Tibial artery (tissue), 4 donors: Measurements from ENCODE around the gene ATP11A.

Experiments used
- DNase-seq, 2 donors: peaks; one replicate each; pipeline ENCODE4 v3.0.0-alpha.2; 2019
- H3K27ac ChIP-seq, 2 donors: fragments of 200-600 bp; sonication (generic) in 1 of 2; 1 replicate in 1 of 2; 2 replicates in 1 of 2; pipeline ENCODE4 v1.5.1; 2018 to 2019; ENCODE audit warnings: mild to moderate bottlenecking in 1 of 2
- H3K27me3 ChIP-seq, 2 donors: fragments of 200-600 bp; sonication (generic) in 1 of 2; one replicate each; pipeline versions ENCODE4 v1.5.1 to v1.6.0; 2016 to 2019
- H3K36me3 ChIP-seq, 3 donors: fragments of 200-600 bp; sonication (generic) in 2 of 3; one replicate each; pipeline ENCODE4 v1.5.1; 2016 to 2019; ENCODE audit warnings: mild to moderate bottlenecking in 2 of 3
- H3K4me1 ChIP-seq, 4 donors: fragments of 200-600 bp; sonication (generic) in 2 of 4; 1 replicate in 3 of 4; 2 replicates in 1 of 4; pipeline ENCODE4 v1.5.1; 2016 to 2019
- H3K4me3 ChIP-seq, 2 donors: fragments of 200-600 bp; sonication (generic) in 1 of 2; 1 replicate in 1 of 2; 2 replicates in 1 of 2; pipeline ENCODE4 v1.5.1; 2018 to 2019; ENCODE audit warnings: mild to moderate bottlenecking in 2 of 2
- H3K9me3 ChIP-seq, 3 donors: fragments of 200-600 bp; sonication (generic) in 1 of 3; one replicate each; pipeline ENCODE4 v1.5.1; 2016 to 2019
- CTCF ChIP-seq, 2 experiments: fragments of 200-600 bp in 1 of 2; fragments of 450-650 bp in 1 of 2; IDR thresholded peaks; one replicate each; pipeline ENCODE4 v1.5.1; 2017 to 2019; ENCODE audit warnings: antibody characterized with exemption in 2 of 2, mild to moderate bottlenecking in 1 of 2, moderate library complexity in 1 of 2
- intact Hi-C: fragments of 100-400 bp; cut with DNase I; formaldehyde crosslinking; loops from one replicate; pipeline ENCODE4 v1.15.0; 2023; ENCODE audit warnings: low total_unique reads

ATP11A gene

GRCh38 chr13:112760435-112760834, 70.6 kb downstream of the ATP11A start:
- intact Hi-C loops: no loop called here
- no peaks in the 10 kb centered on the region for H3K9me3 ChIP-seq
- no peaks in the 10 kb centered on the region for H3K4me1 ChIP-seq
- no peak for DNase-seq
- H3K27me3 ChIP-seq: no peaks in the 10 kb centered on the region
- H3K36me3 ChIP-seq: no peaks in the 10 kb centered on the region
- no peak overlapping the region for H3K4me3 ChIP-seq
- no peak overlapping the region for H3K27ac ChIP-seq
- TF ChIP-seq CTCF (IDR thresholded peaks at IDR 0.05): no peak

- H3K27me3 ChIP-seq: no peaks in the 10 kb centered on the region
- no peaks in the 10 kb centered on the region for H3K36me3 ChIP-seq
- no peak for TF ChIP-seq CTCF (IDR thresholded peaks at IDR 0.05)
- H3K4me3 ChIP-seq: no peak overlapping the region
- no peaks in the 10 kb centered on the region for H3K4me1 ChIP-seq
- DNase-seq: no peak
- intact Hi-C loops: no loop called here
- no peaks in the 10 kb centered on the region for H3K9me3 ChIP-seq
- H3K27ac ChIP-seq: no peak overlapping the region
Observed at GRCh38 chr13:112760931-112761330, 71.1 kb downstream of the ATP11A start.

DNA sequence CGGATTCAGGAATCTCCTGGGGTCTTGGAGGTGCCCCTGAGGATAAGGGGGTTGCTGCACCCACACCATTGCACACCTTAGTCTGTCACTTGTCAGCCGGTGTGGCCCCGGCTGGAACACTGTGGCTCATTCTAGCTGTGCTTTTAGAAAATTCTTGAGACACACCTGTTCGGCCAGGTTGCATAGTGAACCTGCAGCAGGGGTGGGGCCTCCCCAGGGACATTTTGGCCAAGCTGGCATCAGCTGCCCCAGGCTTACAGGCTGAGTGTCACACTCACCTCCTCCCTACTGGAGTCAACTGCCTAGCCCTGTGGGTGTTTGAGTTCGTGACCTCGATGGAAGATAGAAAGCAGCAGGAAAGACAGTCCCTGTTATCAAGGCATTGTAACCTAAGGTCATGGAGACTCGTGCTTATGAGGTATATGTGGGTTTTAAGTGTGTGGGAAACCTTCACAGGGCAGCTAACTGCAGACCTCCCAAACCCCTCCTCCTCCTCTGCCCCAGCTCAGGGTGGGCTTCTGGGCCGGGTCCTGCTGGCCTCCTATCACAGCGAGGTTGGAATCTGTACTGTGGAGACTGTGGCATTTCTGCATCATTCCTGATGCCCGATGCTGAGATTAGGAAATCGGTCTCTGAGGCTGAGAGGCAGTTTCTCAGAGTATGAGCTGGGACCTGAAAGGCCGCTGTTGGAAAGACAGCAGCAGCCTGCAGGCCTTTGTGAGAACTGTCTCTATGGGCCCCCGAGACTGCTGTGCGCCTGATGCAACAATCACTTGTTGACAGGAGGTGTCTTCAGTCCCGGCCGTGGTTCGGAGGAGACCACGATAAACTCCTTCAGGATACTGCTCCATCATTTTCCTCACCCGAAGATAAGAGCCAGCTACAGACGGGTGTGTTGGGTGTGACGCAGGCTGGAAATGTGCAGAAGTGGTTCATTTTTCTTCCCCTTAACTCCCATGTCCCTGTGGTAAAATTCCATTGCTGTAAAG, 72.2 kb downstream of the ATP11A start:
- Histone ChIP-seq H3K27me3 (no peaks in the 10 kb centered on the region), H3K27ac (no peak overlapping the region), H3K36me3 (no peaks in the 10 kb centered on the region), H3K4me3 (no peak overlapping the region), H3K9me3 (no peaks in the 10 kb centered on the region), H3K4me1 (no peaks in the 10 kb centered on the region)
- no peak for TF ChIP-seq CTCF (IDR thresholded peaks at IDR 0.05)
- intact Hi-C loops: no loop called here
- DNase-seq: no peak

GRCh38 chr13:112762690-112763080, 72.8 kb downstream of the ATP11A start:
- H3K27ac ChIP-seq: no peak overlapping the region
- H3K9me3 ChIP-seq: no peaks in the 10 kb centered on the region
- no peaks in the 10 kb centered on the region for H3K36me3 ChIP-seq
- no peak overlapping the region for H3K4me3 ChIP-seq
- TF ChIP-seq CTCF (IDR thresholded peaks at IDR 0.05): no peak
- no peaks in the 10 kb centered on the region for H3K27me3 ChIP-seq
- no peak for DNase-seq
- intact Hi-C loops: no loop called here
- no peaks in the 10 kb centered on the region for H3K4me1 ChIP-seq

DNA sequence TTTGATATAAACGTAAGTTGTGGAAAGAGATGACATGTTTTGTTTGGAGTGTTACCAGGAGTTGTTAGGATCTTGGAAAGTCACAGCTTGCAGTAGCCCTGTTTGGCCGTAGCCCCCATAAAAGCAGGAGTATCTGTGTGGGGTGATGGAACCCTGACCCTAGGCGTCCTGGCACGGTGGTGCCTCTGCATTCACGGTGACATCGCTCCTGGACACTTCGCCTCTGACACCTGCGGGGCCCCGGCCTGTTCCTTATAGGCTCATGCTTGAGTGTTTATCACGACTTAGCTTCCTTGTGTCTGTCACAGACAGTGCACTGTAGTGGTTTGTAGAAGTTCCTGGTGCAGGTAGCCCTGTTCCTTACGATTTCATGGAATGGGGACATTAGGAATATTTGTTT, 74.2 kb downstream of the ATP11A start:
- no peaks in the 10 kb centered on the region for H3K27me3 ChIP-seq
- H3K4me1 ChIP-seq: no peaks in the 10 kb centered on the region
- no peaks in the 10 kb centered on the region for H3K9me3 ChIP-seq
- intact Hi-C loops: no loop called here
- no peak overlapping the region for H3K4me3 ChIP-seq
- no peak for DNase-seq
- H3K27ac ChIP-seq: no peak overlapping the region
- TF ChIP-seq CTCF (IDR thresholded peaks at IDR 0.05): no peak
- H3K36me3 ChIP-seq: no peaks in the 10 kb centered on the region
